ENCODE results near the gene SLC15A4.

Gene SLC15A4

GRCh38 chr12:128794661-128795529 lies 28.9 kb downstream of the SLC15A4 start:
- TF ChIP-seq FOXP2 (optimal IDR thresholded peaks at IDR 0.05; ENCODE audit: control extremely low read depth, extremely low read length, insufficient read depth) (no peak), POLR2AphosphoS5 (IDR thresholded peaks at IDR 0.05; ENCODE audit: borderline replicate concordance, low read depth, low read length) (no peak), EZH2 (IDR thresholded peaks at IDR 0.05) (no peak)
- Histone ChIP-seq H3K9me3 (ENCODE audit: low read depth, low read length) (no peaks in the 10 kb centered on the region), H3K9ac (ENCODE audit: insufficient read length) (no peak overlapping the region), H3K4me3 (no peak overlapping the region), H3K27ac (no peak overlapping the region), H3K36me3 (ENCODE audit: insufficient read depth, low read length) (peaks cover 43% of the 10 kb centered on the region)
- DNase-seq (ENCODE audit: low read depth, low spot score), result no peak

DNA sequence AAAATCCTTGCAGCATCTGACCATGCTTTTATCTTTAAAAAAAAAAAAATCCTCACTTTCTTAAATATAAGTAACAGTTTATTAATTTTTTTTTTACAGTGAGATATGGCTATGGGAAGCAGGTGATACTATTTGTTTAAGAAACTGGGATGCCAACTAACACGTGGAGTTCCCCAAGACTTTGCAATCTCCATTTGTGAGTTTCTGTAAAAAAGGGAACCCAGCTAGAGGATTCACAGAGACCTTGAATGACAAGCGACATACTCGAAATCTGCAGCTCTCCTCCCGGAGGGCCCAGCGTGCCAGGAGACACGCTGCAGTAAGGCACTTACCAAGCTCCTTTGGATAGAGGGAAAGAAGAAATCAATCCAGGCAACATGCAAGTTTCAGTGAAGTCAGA lies 30.1 kb downstream of the SLC15A4 start:
- peaks cover 34% of the 10 kb centered on the region for H3K36me3 ChIP-seq (ENCODE audit: insufficient read depth, low read length)
- H3K9ac ChIP-seq (ENCODE audit: insufficient read length), result no peak overlapping the region
- H3K4me3 ChIP-seq, result no peak overlapping the region
- TF ChIP-seq EZH2 (IDR thresholded peaks at IDR 0.05), result no peak
- TF ChIP-seq POLR2AphosphoS5 (IDR thresholded peaks at IDR 0.05; ENCODE audit: borderline replicate concordance, low read depth, low read length), result no peak
- no peak for TF ChIP-seq FOXP2 (optimal IDR thresholded peaks at IDR 0.05; ENCODE audit: control extremely low read depth, extremely low read length, insufficient read depth)
- DNase-seq (ENCODE audit: low read depth, low spot score), result no peak
- no peaks in the 10 kb centered on the region for H3K9me3 ChIP-seq (ENCODE audit: low read depth, low read length)
- no peak overlapping the region for H3K27ac ChIP-seq

GRCh38 chr12:128792881-128793280 lies 30.9 kb downstream of the SLC15A4 start:
- Histone ChIP-seq H3K4me3 (no peak overlapping the region), H3K36me3 (ENCODE audit: insufficient read depth, low read length) (peaks cover 25% of the 10 kb centered on the region), H3K9me3 (ENCODE audit: low read depth, low read length) (no peaks in the 10 kb centered on the region), H3K27ac (no peak overlapping the region), H3K9ac (ENCODE audit: insufficient read length) (no peak overlapping the region)
- no peak for DNase-seq (ENCODE audit: low read depth, low spot score)
- TF ChIP-seq POLR2AphosphoS5 (IDR thresholded peaks at IDR 0.05; ENCODE audit: borderline replicate concordance, low read depth, low read length), result no peak
- TF ChIP-seq EZH2 (IDR thresholded peaks at IDR 0.05), result no peak
- no peak for TF ChIP-seq FOXP2 (optimal IDR thresholded peaks at IDR 0.05; ENCODE audit: control extremely low read depth, extremely low read length, insufficient read depth)

DNA sequence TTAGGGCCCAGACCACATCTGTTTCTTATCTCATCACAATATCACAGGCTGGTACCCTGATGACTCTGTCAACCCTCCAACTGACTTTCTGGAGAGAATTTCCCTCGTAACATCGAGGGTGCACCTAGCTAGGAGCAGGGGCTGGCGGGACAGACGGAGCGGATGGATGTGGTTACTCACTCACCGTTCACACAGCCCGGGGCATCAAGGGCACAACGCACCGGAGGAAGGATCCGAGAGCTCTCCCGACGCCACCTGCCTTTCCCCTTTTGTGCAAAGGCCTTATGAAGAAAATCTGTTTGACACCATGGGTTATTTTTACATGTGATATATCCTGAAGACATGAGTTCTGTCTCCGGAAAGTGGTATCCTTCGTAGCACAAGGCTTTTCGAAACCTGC lies 31.4 kb downstream of the SLC15A4 start:
- no peak overlapping the region for H3K9ac ChIP-seq (ENCODE audit: insufficient read length)
- no peak for DNase-seq (ENCODE audit: low read depth, low spot score)
- TF ChIP-seq FOXP2 (optimal IDR thresholded peaks at IDR 0.05; ENCODE audit: control extremely low read depth, extremely low read length, insufficient read depth), result no peak
- TF ChIP-seq EZH2 (IDR thresholded peaks at IDR 0.05), result no peak
- no peak for TF ChIP-seq POLR2AphosphoS5 (IDR thresholded peaks at IDR 0.05; ENCODE audit: borderline replicate concordance, low read depth, low read length)
- H3K9me3 ChIP-seq (ENCODE audit: low read depth, low read length), result no peaks in the 10 kb centered on the region
- H3K27ac ChIP-seq, result no peak overlapping the region
- H3K4me3 ChIP-seq, result no peak overlapping the region
- H3K36me3 ChIP-seq (ENCODE audit: insufficient read depth, low read length), result peaks cover 21% of the 10 kb centered on the region; the same call in 1 of the 2 replicates

DNA sequence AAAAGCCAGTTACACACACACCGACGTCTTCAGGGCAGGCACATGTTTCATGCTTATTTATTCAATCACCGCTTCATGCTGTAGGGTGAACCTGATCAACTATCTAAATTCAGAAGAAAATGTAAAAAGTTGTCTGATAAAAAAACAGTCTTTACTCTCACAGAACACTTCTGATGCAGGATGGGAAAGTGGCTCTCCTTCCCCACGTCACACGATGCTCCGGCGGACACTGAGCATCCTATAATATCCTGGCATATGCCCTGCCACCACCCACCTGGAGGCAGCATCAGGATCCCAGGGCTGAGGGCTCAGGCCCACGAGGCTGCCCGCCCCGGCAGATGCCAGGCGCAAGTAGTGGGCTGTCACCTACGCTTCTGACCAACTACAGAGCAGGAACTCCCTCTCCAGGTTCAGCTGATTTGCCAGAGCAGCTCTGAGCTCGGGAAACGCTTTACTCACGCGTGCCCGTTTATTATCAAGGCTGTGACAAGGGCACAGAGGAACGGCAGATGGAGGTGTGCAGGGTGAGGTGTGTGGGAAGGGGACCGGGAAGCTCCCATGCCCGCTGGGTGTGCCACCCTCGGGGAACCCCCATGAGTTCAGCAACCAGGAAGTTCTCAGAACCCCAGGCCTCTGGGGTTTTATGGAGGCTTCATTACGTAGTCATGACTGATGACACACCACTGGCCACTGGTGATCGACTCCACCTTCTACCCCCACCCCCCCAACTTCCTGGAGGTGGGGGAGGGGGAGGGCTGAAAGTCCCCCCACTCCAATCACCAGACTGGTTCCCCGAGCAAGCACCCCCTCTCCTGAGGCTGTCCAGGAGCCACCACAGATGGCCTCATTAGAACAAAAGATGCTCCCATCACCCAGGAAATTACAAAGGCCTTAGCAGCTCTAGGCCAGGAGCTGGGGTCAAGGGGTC lies 32.1 kb downstream of the SLC15A4 start:
- no peak for DNase-seq (ENCODE audit: low read depth, low spot score)
- no peak overlapping the region for H3K27ac ChIP-seq
- H3K9me3 ChIP-seq (ENCODE audit: low read depth, low read length), result no peaks in the 10 kb centered on the region
- TF ChIP-seq EZH2 (IDR thresholded peaks at IDR 0.05) (no peak), FOXP2 (optimal IDR thresholded peaks at IDR 0.05; ENCODE audit: control extremely low read depth, extremely low read length, insufficient read depth) (no peak), POLR2AphosphoS5 (IDR thresholded peaks at IDR 0.05; ENCODE audit: borderline replicate concordance, low read depth, low read length) (no peak)
- peaks cover 20% of the 10 kb centered on the region; the same call in 1 of the 2 replicates for H3K36me3 ChIP-seq (ENCODE audit: insufficient read depth, low read length)
- no peak overlapping the region for H3K9ac ChIP-seq (ENCODE audit: insufficient read length)
- H3K4me3 ChIP-seq, result no peak overlapping the region

DNA sequence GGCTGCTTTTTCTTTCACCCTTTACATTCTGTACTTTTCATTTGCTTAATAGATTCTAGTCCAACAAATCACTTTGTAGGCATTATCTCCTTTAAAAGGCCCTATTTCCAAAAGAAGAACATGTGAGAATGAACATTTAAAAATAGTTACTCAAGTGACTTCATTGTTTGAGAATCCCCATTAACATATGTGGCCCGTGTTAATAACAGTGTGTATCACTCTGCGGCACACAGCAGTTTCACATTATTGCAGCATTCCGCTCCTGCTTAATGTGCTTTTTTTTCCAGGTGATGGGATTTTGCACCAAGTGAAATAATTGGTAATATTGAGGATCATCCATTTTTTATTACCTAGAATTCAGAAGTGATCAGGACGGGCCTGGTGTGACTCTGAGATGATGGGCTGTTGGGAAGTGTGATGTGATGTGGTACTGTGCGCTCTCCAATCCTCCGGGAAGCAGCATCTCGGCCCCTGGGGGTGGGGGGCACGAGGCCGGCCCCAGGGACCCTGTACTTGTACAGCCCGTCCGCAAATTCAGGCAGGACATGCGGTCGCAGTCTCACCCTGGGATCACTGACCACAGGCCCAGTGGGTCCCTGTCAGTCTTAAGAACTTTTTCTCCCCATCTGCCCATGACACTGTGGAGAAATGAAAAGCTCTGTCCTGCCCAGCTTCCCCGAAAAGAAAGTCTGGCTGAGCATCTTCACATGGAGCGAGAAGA lies 32.9 kb downstream of the SLC15A4 start:
- Histone ChIP-seq H3K4me3 (no peak overlapping the region), H3K9ac (ENCODE audit: insufficient read length) (no peak overlapping the region), H3K27ac (no peak overlapping the region), H3K9me3 (ENCODE audit: low read depth, low read length) (no peaks in the 10 kb centered on the region), H3K36me3 (ENCODE audit: insufficient read depth, low read length) (peaks cover 20% of the 10 kb centered on the region; the same call in 1 of the 2 replicates)
- TF ChIP-seq FOXP2 (optimal IDR thresholded peaks at IDR 0.05; ENCODE audit: control extremely low read depth, extremely low read length, insufficient read depth) (no peak), EZH2 (IDR thresholded peaks at IDR 0.05) (no peak), POLR2AphosphoS5 (IDR thresholded peaks at IDR 0.05; ENCODE audit: borderline replicate concordance, low read depth, low read length) (no peak)
- no peak for DNase-seq (ENCODE audit: low read depth, low spot score)

DNA sequence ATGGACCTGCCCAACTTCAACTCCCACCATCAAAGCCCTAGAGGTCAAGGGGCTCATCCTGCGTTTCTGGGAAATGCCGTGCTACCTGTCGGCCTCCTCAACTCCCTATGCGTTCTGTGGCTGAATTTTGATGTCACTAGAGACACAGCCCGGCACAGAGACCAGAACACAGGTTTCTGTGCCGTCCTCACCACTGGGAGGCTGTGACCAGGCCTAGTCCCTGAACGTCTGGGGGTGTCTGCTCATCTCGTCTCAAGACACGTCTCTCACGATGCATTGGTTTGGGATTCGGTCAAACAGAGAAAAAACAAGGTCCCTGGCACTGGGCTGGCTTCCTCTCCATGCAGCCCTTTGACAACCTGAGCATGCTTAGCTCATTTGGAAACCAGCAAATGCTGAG lies 33.5 kb downstream of the SLC15A4 start:
- Histone ChIP-seq H3K36me3 (ENCODE audit: insufficient read depth, low read length) (peaks cover 14% of the 10 kb centered on the region; the same call in 1 of the 2 replicates), H3K4me3 (no peak overlapping the region), H3K9me3 (ENCODE audit: low read depth, low read length) (no peaks in the 10 kb centered on the region), H3K27ac (no peak overlapping the region), H3K9ac (ENCODE audit: insufficient read length) (no peak overlapping the region)
- no peak for DNase-seq (ENCODE audit: low read depth, low spot score)
- TF ChIP-seq POLR2AphosphoS5 (IDR thresholded peaks at IDR 0.05; ENCODE audit: borderline replicate concordance, low read depth, low read length) (no peak), FOXP2 (optimal IDR thresholded peaks at IDR 0.05; ENCODE audit: control extremely low read depth, extremely low read length, insufficient read depth) (no peak), EZH2 (IDR thresholded peaks at IDR 0.05) (no peak)
